ENCODE measurements around the gene ANKS3.

ANKS3 gene

GRCh38 chr16:4667203-4667963, 66.7 kb downstream of the ANKS3 start:
- DNase-seq (ENCODE audit: low read depth in 3 of 3) = no peak

- no peak for DNase-seq (ENCODE audit: low read depth in 3 of 3)
These were observed 67.4 kb downstream of the ANKS3 start for GRCh38 chr16:4666537-4667202.

- peak; percentile 15 to 40 (median 15) for DNase-seq (ENCODE audit: low read depth in 3 of 3)
These were observed 69.3 kb downstream of the ANKS3 start for GRCh38 chr16:4664538-4665418.

- no peak for DNase-seq (ENCODE audit: low read depth in 3 of 3)
These were observed 70.2 kb downstream of the ANKS3 start for GRCh38 chr16:4663777-4664465.

GRCh38 chr16:4663465-4663776, 70.7 kb downstream of the ANKS3 start:
- no peak for DNase-seq (ENCODE audit: low read depth in 3 of 3)

GRCh38 chr16:4661661-4662060, 72.4 kb downstream of the ANKS3 start:
- DNase-seq (ENCODE audit: low read depth in 3 of 3) = no peak

GRCh38 chr16:4660454-4661007, 73.5 kb downstream of the ANKS3 start:
- DNase-seq (ENCODE audit: low read depth in 3 of 3) = peak; percentile 46 to 80 (median 54)

- DNase-seq (ENCODE audit: low read depth in 3 of 3) = no peak
These were observed 74.4 kb downstream of the ANKS3 start for GRCh38 chr16:4659363-4660353.

- DNase-seq (ENCODE audit: low read depth in 3 of 3) = no peak
These were observed 77.1 kb downstream of the ANKS3 start for GRCh38 chr16:4656695-4657686.

GRCh38 chr16:4656221-4656620, 77.8 kb downstream of the ANKS3 start:
- no peak for DNase-seq (ENCODE audit: low read depth in 3 of 3)

- DNase-seq (ENCODE audit: low read depth in 3 of 3) = no peak
These were observed 78.3 kb downstream of the ANKS3 start for GRCh38 chr16:4655801-4656200.

GRCh38 chr16:4654964-4655590, 79.0 kb downstream of the ANKS3 start:
- DNase-seq (ENCODE audit: low read depth in 3 of 3) = no peak

- no peak for DNase-seq (ENCODE audit: low read depth in 3 of 3)
These were observed 79.8 kb downstream of the ANKS3 start for GRCh38 chr16:4654011-4654963.

GRCh38 chr16:4652561-4652960, 81.5 kb downstream of the ANKS3 start:
- DNase-seq (ENCODE audit: low read depth in 3 of 3) = no peak

- no peak for DNase-seq (ENCODE audit: low read depth in 3 of 3)
These were observed 82.2 kb downstream of the ANKS3 start for GRCh38 chr16:4651827-4652226.

- peak; percentile 65 to 76 (median 70) for DNase-seq (ENCODE audit: low read depth in 3 of 3)
These were observed 83.5 kb downstream of the ANKS3 start for GRCh38 chr16:4650443-4651074.

Data from stimulated activated CD4-positive, alpha-beta T cell treated with anti-CD3 and anti-CD28 coated beads, TNF-alpha, amount 100 ng/mL, for 48 hours (primary cell).